Measurements from ENCODE around the gene ZC3H4. TPM values are rescaled to one million over a fixed set of nuclear protein-coding genes. Genes with fewer than 3 reads are reported as not detected.

The ZC3H4 gene
- 21.1 and 21.3 TPM in 2 replicates for total RNA-seq

GRCh38 chr19:47112997-47113849 lies at the start of gene ZC3H4:
Gene ZC3H4 (minus strand): TSS chr19:47113776. CDS start chr19:47112584, 1,192 bp downstream.

GRCh38 chr19:47130589-47131227 lies 17.1 kb upstream of the ZC3H4 start, which contains the start of gene SAE1:
Gene SAE1 (plus strand): TSS chr19:47130835. CDS start chr19:47130931, 96 bp downstream.

DNA sequence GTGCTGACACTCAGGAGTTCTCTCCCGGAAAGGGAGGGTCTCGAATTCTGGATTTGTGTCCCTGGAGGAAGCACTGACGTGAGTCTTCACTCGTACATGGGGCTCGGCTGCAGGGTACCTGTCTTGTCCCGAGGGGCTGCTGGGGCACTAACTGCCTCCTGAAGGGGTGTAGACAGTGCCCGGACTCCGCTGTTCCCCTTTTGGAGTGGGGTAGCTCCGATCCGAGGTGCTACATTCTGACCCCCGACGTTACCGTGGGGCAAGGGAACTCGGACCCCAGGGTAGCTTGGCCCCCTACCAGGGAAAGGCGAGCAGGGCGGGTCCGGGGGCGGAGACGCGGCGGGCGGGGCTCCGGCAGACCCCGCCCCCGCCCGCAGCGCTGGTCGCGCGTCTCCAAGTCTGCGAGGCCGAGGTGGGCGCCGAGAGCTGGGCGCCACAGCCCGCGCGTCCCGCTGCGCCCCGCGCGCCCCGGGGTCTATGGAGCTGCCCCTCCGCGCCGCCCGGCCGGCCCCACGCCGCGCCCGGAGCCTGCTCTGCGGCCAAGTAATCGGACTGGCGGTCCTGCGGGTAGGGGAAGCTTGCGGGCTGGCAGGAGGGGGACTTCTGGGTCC lies 94.0 kb downstream of the ZC3H4 start, which contains the start of gene NPAS1:
NPAS1 (plus strand) TSS at position 407 of the 611 bp plus-strand sequence. CDS start 1,211 bp downstream, outside the sequence.

Other genes with a start within 250 kb of the ZC3H4 start
- gene NPAS1, start 93.9 kb downstream of the ZC3H4 start, total RNA-seq: 0.16 and 0.61 TPM in 2 replicates
- 8.3 and 21.4 TPM in 2 replicates for gene TMEM160, start 65.2 kb downstream of the ZC3H4 start, total RNA-seq
- gene SAE1, start 17.1 kb upstream of the ZC3H4 start, total RNA-seq: 97.8 and 106 TPM in 2 replicates
- gene BBC3, start 117.4 kb upstream of the ZC3H4 start, total RNA-seq: 6.3 and 8.9 TPM in 2 replicates
- 9.6 and 13.4 TPM in 2 replicates for gene CCDC9, start 142.7 kb upstream of the ZC3H4 start, total RNA-seq
- gene INAFM1, start 161.1 kb upstream of the ZC3H4 start, total RNA-seq: 2.6 and 2.9 TPM in 2 replicates
- gene C5AR1, start 196.1 kb upstream of the ZC3H4 start, total RNA-seq: 0.49 TPM in 1 of 2 replicates, not detected in the other
- 0.32 and 0.49 TPM in 2 replicates for gene C5AR2, start 218.4 kb upstream of the ZC3H4 start, total RNA-seq
- 12.8 and 16.7 TPM in 2 replicates for gene DHX34, start 235.5 kb upstream of the ZC3H4 start, total RNA-seq